Measurements from ENCODE around the gene SETD2.

The SETD2 gene

DNA sequence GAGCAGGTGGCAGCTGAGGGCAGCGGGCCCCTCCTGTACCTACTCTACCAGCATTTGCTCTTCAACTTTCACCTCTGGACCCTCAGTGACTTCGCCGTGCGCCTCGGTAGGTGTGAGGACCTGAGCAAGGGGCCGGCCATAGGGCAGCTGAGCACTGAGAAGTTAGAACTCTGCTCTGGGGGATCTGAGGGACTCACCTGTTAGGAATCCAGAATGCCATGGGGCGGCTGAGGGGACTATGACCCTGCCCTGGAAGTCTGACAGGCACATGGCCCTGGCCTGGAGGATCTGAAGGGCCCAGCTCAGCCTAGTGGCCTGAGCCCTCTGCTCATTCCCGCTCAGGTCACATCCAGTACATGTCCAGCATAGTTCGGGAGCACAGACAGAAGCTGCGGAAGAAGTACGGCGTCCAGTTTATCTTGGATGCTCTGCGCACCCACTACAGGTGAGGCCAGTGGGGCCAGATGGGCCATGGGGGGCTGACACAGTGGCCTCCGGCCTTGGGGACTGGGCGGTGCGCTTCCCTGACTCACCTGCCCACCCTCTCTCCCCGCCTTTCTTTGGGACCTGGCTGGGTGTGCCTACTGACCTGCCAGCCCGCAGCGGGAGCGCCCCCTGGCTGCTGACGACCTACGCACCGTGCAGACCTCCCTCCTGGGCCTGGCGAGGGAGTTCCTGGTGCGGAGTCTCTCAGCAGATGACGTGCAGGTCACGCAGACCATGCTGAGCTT, 165.6 kb downstream of the SETD2 start:
- DNase-seq (ENCODE audit: low spot score), result peak; percentile 35

DNA sequence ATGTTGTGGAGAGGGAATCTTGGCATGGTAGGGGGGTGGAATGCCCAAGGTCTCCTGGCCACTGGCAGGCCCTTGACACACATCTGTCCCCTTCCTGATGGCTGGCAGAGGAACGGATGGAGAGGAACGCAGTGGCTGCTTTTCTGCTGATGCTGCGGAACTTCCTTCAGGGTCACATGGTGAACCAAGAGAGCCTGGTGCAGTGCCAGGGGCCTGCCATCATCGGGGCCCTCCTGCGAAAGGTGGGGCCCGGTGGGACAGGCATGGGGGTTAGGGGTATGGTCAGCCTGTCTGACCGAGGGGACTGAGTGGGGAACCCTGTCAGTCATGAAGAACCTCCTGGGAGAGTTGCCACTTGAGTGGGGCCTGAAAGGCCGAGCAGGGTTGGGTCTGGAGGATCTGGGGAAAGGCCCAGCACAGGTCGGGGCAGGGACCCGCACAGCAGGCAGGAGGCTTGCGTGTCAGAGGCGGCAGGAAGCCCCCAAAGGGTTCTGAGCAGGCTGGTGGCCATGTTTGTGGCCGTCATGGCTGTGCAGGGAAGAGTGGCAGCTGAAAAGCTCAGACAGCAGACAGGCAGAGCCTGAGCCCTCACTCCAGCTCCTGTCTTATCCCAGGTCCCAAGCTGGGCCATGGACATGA, 166.3 kb downstream of the SETD2 start:
- DNase-seq (ENCODE audit: low spot score), result no peak

DNA sequence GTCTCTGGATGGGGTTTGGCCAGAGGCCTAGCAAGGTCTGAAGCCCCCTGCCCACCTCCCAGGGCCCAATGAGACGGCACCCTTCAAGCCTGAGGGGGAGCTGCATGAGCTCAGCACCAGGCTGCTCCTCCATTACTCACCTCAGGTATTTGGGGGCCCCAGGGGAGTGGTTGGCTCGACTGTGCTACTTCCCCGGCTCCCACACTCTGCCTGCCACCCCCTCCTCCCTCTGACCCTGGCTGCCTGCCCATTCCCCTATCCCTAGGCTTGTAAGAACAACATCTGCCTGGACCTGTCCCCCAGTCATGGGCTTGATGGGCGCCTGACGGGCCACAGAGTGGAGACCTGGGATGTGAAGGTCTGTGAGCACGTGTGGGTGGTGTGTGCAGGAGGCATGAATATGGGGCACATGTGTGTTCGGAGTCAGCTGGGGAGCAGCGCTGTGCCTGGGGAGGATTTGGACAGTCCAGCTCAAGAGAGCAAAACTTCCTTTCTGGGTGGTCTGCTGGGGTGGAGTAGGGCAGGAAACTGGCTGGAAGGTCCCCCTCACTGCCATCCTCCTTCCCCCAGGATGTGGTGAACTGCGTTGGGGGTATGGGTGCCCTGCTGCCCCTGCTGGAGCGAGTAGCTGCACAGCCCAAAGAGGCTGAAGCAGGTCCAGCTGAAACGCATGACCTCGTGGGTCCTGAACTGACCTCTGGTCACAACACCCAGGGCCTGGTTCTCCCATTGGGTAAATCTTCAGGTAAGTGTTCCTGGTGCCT, 167.0 kb downstream of the SETD2 start:
- no peak for DNase-seq (ENCODE audit: low spot score)

DNA sequence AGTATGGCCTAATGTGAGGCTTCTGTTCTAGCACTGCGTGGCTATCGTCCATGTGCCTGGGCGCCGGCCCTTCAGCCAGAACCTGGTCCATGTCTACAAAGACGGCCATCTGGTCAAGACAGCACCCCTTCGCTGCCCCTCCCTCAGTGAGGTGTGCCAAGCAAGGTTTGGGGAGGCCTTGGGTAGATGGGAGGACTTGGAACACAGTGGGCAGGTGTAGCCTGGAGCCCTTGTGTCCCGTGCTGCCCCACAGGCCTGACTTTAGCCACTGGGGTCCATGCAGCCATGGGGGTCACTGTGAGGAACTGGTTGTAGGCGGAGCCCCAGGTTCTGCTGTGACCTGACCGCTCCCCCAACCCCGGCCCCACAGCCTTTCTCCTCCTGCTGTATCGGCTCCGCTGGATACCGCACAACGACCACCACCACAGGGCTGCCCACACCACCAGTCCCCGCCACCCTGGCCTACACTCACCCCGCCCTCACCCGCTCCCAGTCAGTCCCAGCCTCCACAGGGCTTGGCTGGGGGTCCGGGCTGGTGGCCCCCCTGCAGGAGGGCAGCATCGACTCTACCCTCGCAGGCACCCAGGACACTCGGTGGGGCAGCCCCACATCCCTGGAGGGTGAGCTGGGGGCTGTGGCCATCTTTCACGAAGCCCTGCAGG, 167.9 kb downstream of the SETD2 start:
- DNase-seq (ENCODE audit: low spot score), result no peak

DNA sequence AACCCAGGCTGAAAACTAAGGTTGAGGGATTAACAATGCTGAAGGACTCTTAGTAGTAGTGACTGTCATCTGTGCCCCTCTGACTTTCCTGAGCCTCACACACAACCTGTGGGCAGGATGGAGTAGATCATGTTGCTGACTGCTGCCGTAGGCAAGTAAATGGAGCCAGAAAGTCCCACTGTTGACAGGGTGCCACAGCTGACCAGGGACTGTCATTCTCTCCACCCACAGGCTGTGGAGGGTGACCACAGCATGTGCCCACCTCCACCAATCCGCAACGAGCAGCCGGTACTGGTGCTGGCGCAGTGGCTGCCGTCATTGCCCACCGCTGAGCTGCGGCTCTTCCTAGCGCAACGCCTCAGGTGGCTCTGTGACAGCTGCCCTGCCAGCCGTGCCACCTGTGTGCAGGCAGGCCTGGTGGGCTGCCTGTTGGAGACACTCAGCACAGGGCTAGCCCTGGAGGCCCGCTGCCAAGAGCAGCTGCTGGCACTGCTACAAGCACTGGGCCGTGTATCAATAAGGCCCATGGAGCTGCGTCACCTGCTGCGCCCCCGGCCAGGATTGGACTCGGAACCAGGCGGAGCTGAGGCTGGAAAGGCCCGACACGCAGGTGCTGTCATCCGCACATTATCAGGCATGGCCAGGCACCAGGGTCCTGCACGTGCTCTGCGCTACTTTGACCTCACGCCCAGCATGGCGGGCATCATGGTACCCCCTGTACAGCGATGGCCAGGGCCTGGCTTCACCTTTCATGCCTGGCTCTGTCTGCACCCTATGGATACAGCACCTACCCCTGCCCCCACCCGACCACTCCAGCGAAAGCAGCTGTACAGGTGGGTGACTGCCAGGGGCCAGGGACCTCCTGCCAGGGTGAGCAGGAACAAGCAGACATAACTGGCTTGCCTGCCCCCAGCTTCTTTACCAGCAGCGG, 168.8 kb downstream of the SETD2 start:
- no peak for DNase-seq (ENCODE audit: low spot score)

DNA sequence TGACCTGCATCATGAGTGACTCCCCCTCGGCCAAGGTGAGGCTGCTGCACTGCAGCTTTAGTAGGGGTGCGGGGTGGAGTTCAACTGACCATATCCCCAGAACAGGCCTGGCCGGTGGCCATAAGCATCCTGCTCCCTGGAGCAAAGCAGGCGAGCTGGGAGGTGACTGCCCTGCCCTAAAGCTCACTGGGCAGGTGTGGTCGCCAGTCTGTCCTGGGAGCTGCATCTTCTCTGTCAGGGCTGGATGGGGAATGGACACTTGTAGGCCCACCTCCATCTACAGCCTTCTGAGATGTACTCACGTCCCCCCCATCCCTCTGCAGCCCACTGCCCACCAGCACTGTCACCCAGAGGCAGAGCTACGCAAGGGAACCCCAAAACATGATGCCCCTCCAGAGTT, 169.9 kb downstream of the SETD2 start:
- no peak for DNase-seq (ENCODE audit: low spot score)

DNA sequence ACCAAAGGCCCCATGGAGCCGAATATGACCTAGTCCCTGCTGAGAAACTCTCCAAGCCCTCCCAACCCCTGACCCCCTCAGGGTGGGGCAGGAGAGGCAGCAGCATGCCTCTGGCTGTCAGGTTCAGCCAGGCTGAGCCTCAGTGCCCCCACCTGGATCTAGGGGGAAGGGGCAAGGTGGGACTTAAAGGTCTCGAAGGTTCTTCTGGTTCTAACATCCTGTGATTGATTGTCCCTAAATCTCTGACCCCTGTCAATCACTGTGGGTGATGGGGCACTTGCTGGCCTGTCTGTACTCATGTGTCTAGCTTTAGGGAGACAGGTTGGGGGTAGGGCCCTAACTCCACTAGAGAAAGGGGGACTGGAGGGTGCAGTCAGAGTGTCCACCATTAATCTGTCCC, 170.6 kb downstream of the SETD2 start:
- no peak for DNase-seq (ENCODE audit: low spot score)

DNA sequence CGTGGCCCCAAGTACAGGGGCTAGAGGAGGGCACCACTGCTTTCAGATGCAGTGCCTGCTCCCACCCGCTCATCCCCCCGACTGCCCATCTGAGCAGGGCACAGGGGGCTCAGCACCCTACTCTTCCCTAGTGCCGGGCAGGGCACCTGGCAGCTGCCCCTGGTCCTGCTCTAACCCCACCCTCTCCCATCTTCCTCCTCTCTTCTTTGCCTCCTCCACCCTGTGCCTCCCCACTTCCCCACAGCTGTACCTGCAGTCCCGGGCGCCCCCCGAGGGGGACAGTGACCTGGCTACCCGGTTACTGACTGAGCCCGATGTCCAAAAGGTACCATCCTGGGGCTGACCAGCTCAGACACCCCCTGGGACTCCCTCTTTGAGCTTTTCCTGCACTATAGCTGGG, 171.7 kb downstream of the SETD2 start:
- no peak for DNase-seq (ENCODE audit: low spot score)

DNA sequence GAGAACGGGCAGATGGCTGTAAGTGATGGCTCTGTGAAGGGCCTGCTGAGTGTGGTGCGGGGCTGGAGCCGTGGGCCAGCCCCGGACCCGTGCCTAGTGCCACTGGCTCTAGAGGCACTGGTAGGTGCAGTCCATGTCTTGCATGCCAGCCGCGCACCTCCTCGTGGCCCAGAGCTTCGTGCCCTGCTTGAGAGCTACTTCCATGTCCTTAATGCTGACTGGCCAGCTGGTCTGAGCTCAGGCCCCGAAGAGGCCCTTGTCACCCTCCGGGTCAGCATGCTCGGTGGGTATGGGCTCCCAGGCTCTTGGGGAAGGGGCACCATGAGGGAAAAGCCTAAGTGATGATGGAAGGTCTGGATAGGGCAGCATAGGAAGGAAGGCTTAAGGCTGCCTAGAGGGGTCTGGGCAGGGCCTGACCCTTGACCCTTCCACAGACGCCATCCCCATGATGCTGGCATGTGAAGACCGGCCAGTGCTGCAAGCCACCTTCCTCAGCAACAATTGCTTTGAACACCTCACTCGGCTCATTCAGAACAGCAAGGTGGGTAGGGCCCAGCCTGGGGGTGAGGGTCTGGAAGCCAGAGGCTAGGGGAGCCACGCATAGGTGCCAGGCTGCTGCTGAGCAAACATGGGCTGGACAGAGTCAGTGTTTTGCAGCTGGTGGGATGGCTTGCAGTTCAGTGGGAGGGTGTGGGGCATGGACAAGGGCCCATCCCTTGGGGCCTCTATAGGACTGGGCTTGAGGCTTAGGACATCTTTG, 172.3 kb downstream of the SETD2 start:
- DNase-seq (ENCODE audit: low spot score), result no peak

DNA sequence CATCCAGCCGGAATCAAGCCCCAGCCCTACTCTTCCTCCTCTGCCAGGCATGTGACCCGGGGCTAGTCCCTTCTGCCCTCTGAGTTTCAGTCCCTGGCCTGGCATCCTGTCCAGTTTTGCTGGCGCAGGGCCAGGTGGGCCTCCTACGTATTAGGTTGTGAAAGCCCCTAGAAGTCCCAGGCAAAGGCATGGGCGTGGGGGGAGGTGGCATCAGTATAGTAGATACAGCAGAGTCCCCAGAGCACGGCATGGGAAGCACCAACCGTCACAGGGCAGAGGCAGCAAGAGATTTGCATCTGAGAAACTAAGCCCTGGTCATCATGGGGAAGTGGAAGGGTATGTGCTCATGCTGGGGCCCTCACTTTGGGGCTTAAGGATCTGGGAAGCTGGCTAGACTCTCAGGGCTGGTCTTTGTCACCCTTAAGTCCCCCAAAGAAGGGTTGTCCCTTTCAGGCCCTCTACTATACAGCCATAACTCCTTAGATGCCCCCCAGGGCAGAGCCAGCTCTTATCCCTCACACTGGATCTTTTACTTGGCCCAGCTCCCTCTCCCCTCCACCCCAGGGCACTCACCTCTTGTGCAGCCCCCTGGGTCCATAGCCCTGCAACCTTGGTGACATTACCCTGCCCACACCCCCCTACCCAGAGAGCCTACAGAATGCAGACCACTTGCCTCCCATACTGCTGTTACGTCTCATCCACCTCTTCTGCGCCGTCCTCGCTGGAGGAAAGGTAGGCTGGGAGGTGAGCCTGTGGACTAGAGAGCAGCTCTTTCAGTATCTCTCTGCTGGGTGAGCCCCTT, 173.1 kb downstream of the SETD2 start:
- DNase-seq (ENCODE audit: low spot score), result no peak

DNA sequence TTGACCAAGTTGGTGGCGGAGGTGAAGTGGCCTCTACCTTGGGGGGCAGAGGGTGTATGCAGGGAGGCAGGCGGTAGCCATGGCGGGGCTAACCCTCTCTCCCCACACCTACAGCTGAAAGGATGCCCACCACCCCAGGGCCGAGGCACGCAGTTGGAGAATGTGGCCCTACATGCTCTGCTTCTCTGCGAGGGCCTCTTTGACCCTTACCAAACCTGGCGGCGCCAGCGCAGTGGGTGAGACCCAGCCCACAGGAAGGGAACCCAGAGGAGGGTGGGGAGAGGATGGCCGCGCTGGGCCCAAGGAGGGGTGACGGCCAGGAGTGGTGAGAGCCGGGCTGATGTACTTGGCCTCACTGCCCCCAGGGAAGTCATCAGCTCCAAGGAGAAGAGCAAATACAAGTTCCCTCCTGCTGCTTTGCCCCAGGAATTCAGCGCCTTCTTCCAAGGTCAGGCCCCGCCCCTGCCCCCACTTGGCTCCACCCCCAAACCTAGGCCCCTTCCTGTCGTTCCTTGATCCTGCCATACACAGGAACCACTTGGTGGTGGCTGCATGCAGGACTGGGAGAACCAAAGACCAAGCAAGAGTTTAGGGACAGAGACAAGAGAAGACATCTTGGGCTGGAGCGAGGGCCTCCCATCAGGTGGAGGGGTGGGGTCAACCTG, 174.6 kb downstream of the SETD2 start:
- DNase-seq (ENCODE audit: low spot score), result no peak

DNA sequence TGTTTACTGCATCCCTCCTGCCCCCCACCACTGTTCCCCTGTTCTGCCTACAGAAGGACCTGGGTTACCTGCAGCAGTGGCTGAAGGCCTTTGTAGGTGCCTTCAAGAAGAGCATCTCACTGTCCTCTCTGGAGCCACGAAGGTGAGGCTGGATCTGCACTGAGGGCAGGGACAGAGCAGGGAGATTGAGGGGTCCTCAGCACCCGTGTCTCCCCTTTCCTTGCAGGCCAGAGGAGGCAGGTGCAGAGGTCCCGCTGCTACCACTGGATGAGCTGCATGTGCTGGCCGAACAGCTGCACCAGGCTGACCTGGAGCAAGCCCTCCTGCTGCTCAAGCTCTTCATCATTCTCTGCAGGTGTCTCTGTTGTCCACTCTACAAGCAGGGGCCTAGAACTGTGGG, 175.3 kb downstream of the SETD2 start:
- DNase-seq (ENCODE audit: low spot score), result no peak

DNA sequence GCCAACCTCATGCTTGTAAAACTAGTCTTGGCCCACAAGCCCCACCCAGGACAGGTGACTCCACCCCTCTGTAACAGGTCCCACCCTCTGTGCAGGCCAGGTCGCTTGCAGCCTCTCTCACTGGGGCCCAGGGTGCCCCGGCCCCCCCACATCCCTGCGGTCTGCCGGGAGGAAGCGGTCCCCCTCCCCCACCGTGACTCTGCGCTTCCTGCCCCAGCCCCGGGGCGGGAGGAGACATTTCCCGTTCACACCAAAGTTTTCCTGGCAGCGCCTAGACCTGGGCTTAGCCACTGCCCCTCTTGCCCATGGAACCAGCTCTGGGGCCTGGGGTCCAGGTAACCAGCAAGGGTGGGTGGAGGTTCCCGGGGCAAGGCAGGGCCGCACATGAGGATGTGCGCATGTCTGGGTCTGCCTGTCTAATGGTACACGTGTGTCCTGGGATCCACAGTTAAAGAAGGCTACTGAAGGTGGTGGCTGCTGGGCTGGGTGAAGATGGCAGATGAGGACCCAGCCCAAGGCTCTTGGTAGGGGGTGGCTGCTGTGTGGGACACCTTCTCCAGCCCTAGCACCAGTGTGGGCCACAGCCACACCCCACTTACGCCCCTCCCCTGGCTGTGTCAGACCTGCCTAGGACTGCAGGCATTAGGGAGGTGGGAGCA, 176.0 kb downstream of the SETD2 start:
- DNase-seq (ENCODE audit: low spot score), result no peak

DNA sequence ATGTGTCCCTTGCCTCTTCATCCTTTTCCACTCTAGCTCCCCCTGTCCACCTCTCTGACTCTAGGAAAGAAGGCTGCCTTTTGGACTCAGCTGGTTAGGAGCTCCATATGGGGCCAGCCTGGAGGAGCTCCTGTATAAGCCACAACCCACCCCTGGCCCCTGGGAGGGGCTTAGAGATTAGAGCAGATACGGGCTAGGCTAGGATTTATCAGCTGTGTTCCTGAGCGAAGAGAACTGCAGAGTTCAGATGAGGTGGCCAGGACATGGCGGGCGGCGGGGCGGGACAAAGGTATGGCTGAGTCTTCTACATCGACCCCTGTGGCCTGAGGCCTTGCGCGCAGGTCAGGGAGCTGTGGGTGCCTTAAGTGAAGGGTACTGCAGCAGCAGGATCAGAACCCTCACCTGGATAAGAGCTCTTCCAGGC, 176.6 kb downstream of the SETD2 start:
- no peak for DNase-seq (ENCODE audit: low spot score)

DNA sequence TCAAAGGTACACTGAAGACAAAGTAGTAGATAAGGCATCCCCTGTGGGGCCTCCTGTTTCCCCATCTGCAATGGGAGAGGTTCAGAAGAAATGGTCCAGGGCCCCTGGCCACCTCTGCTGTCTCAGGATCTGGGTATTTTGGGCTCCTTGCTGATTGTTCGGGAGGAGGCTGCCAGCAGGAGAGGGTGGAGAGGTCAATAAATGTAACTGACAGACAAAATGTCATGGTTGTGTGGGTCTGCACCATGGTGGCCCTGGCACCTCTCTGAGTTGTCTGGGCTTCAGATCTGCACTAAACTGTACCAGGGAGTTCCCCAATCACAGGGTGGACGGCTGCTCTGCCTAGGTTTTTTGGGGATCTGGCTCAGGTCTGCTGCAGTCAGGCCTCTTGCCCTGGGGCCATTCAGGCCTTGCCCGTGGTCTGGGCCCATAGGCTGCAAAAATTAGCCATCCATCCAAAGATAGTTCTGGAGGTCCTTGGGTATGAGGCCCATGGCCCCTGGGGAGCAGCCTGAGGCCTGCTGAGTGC, 177.1 kb downstream of the SETD2 start:
- DNase-seq (ENCODE audit: low spot score), result no peak

DNA sequence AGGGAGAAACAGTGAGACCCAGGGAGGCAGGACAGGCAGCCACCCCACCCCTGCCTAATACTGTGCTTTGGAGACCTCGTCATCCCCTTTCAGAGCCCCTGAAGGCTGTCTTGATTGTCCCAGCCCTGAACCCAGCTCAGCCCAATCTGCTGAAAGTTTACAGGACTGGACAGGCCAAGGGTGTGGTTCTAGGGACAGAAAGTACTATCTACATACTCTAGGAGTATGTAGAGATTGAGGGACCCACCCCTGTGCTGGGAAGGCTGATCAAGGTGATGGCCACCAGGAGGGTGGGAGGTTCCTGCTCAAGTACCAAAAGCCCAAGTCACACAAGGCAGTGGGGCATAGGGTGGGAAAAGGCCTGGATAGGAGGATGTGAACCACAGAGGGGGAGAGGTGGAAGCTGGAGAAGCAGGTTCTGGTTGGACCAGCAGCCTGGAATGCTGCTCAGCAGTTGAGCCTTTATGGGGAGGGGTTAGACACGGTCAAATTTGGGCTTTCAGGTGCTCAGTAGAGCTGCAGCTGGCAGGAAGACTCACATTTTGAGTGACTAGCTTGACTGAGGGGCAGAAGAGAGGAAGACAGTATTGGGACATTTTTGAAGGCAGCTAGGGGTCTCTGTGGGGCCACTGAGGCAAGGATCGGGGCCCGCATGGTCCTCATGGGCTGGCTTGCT, 177.7 kb downstream of the SETD2 start:
- DNase-seq (ENCODE audit: low spot score), result no peak

DNA sequence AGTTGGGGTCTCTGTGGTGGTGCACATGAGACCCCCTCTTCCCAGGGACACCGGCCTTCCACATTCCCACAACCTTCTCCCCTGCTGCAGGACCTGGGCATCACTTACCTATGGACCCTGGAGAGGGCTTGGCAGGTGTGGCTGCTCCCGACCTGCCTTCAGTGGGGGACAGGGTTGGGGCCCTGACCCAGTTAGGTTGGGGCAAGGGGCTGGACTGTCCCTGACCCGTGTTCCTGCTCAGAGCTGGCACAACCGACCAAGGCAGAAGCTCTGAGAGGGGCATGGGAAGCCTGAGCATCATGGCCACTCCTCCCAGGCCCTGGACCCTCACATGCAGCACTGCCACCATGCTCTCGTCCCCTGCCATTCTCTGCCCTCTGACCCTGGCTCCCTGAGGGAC, 178.3 kb downstream of the SETD2 start:
- DNase-seq (ENCODE audit: low spot score), result no peak
